ENCODE results near the gene OSBPL8.
"Not testable (repeated sequence)": the region's sequence is repeated elsewhere in the genome, so short reads cannot be mapped to it uniquely, and the experiment has no call there.

Gene OSBPL8

GRCh38 chr12:76420222-76420621 is 139.3 kb downstream of the OSBPL8 start:
- no peak for DNase-seq (ENCODE audit: low spot score)

DNA sequence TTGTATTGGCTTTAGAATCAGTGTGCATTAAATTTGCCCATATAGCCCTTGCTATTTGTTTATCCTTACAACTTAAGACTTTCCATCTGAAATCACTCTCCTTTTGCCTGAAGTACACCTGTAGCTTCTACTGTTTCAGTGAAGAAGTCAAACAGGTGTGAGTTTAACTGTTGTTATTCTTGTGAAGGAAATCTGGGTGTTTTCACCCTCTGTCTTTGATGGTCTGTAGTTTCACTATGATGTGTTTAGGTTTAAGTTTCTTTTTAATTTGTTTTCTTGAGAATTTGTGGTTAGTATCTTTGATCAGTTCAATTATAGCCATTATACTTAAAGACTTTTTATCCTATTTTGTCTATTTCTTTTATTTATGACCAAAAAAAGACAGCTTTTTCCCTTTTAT is 142.5 kb downstream of the OSBPL8 start:
- DNase-seq (ENCODE audit: low spot score): no peak

DNA sequence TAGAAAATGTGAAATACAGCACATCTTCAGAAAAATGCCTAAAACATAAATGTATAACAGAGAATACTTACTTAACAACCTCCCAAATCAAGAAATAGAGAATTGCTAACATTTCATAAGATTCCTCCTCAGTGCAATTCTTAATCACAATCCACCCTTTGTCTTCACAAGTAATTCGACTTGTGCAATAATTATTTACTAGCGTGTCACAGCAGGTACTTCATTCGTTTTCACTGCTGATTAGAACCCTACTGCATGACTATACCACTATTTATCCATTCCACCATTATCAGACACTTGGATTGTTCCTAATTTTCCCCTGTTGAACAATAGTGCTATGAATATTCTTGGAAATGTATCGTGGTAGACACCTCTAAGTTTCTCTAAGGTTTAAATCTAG is 146.4 kb downstream of the OSBPL8 start:
- no peak for DNase-seq (ENCODE audit: low spot score)

DNA sequence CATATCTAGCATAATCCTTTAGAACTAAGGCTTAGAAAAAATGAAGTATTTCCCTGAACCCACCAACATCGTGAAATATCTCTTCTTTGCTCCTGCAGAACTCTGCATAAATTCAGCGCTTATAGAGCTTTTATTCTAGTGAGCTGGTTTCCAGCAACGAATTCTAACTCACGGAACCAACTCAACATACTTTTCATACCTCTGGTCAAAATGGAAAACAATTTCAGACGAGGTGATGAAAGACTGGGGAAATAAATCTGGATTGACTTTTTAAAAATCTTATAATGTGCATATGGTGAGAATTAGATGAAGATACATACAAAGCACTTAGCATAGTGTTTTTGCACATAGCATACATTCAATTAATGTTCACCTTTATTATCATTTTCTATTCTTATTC is 148.8 kb downstream of the OSBPL8 start:
- DNase-seq (ENCODE audit: low spot score): no peak

DNA sequence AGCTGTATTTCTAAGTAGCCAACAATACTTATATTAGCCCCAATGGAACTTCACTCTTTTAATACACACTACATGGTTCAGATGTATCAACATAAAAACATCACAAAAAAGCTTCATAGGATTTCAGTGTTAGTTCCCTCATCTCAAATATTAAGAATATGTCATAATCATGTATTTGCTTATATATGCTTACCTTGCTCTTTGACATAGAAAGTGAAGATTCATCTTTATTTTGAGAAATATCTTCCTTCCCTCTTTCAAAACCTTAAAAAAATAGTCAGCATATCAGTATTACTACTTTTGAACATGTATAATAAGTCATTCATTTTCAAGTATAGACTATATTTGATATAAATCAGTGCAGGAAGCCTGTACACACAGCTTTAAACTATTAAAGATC is 149.2 kb downstream of the OSBPL8 start:
- no peak for DNase-seq (ENCODE audit: low spot score)

DNA sequence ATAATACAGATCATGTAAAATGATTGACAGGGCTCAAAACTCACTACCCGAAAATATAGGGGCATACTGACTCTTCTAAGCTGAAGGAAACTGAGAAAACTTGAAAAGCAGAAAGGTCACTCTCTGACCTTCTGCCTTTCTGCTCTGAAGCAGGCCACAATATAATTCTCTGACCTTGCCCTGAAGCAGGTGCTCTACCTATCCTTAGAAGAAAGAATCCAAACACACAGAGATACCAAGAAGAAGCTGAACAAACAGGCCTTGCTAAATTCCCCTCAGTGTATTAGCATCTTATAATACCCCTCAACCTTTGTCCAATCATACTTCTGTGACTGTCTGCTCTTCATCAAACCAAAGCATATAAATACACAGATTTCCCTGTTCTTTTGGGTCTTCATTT is 150.5 kb downstream of the OSBPL8 start:
- DNase-seq (ENCODE audit: low spot score): no peak

DNA sequence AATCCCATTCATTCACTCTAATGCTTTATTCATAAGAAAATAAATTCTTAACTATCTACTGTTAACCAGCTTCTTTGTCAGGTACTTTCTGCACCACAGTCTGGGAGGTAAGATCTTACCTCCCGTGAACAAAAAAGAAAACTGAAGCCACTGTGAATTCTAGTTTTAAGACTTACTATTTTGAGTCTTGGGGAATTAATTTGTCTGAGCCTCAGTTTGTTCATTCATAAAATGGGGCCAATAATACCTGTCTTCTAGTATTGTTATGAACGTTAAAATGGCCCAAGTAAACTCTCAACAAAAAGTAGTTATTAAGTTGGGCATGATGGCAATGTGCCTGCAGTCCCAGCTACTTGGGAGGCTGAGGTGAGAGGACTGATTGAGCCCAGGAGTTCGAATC is 151.9 kb downstream of the OSBPL8 start:
- DNase-seq (ENCODE audit: low spot score): no peak

GRCh38 chr12:76402259-76402658 is 157.3 kb downstream of the OSBPL8 start:
- no peak for DNase-seq (ENCODE audit: low spot score)

- no peak for DNase-seq (ENCODE audit: low spot score)
Observed at GRCh38 chr12:76400136-76400535, 159.4 kb downstream of the OSBPL8 start.

DNA sequence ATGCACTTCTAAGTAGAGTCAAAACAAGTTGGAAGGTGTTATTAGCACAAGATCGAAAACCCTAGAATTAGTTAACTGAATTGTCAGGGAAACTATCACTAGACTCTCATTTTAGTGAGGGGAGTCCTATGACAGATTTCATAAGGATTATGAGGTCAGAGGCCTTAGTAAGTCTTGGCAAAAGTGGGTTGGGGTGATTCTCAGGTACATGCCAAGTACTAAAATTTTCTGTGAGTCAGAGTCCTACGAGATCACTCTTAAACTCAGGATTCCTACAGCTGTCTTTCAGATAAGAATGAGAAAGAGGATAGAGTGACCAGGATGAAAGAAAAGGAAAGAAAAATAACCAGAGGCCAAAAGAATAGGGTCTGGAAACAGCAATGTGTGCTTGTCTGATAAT is 160.5 kb downstream of the OSBPL8 start:
- DNase-seq (ENCODE audit: low spot score): no peak

GRCh38 chr12:76398106-76398505 is 161.5 kb downstream of the OSBPL8 start:
- no peak for DNase-seq (ENCODE audit: low spot score)

GRCh38 chr12:76391461-76391860 is 168.1 kb downstream of the OSBPL8 start:
- no peak for DNase-seq (ENCODE audit: low spot score)

DNA sequence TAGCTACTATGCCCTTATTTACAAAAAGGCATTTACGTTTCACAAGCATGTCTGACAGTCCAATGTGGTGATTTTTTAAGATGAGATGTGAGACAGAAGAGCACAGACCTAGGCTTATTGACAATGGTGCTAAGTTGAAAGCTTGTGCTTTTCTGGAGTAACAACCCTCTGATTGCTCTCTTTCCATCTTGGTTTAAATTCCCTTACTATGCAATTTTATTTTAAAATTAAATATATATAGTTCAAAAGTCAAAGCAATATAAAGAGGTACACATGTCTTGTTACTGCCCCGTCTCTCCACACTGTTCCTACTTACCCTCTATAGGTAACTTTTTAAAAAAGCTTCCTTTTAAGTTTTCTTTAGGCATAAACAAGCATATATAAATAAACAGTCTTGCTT is 172.0 kb downstream of the OSBPL8 start:
- no peak for DNase-seq (ENCODE audit: low spot score)

DNA sequence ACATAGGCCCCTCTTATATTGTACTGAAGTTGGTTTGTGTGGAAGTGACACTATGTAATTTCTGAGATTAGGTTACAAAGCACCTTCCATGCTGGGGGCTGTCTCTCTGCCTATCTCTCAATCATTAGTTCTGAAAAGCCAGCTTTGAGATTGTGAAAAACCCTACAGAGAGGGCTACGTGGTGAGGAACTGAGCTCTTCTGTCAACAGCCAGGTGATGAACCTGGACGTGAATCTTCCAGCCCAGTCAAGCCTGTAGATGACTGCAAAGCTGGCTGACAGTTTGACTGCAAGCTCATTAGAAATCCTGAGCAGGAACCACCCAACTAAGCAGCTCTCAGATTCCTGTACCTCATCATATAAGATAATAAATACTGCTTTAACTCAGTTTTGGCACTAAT is 175.0 kb downstream of the OSBPL8 start:
- DNase-seq (ENCODE audit: low spot score): no peak

DNA sequence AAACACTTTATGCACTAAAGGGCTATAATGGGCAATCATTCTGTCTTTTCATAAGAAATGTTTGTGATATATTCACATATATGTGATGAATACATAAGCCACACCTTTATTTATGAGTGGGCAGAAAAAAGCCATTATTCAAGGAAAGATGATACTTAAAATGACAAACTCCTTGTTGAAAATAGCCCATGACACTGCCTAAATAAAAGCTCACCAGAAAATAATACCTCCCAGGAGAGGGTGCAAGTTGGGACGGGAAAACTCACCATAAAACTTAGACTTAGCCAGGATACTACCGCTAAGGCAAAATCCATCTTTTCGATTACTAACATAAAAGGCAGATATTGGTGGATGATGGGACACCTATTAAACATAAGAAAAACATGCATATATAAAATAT is 175.6 kb downstream of the OSBPL8 start:
- DNase-seq (ENCODE audit: low spot score): no peak

DNA sequence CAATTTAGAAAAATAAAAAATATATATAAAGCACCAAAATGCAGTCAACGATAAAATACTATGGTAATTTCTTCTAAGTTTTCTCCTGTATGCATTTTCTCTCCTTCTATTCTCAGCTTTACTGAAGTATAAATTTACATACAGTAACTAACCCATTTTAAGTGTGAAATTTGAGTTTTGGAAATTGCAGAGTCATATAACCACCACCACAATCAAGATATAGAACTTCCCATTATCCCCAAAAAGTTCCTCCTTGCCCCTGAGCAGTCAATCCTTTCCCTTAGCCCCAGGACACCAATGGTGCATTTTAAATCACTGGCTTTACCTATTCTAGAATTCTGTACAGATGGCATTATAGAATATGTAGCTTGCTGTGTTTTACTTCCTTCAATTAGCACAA is 180.3 kb downstream of the OSBPL8 start:
- no peak for DNase-seq (ENCODE audit: low spot score)

DNA sequence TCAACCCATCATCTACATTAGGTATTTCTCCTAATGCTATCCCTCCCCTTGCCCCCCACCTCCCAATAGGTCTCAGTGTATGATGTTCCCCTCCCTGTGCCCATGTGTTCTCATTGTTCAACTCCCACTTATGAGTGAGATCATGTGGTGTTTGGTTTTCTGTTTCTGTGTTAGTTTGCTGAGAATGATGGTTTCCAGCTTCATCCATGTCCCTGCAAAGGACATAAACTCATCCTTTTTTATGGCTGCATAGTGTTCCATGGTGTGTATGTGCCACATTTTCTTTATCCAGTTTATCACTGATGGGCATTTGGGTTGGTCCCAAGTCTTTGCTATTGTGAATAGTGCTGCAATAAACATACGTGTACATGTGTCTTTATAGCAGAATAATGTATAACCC is 182.7 kb downstream of the OSBPL8 start:
- DNase-seq (ENCODE audit: low spot score): not testable (repeated sequence)

DNA sequence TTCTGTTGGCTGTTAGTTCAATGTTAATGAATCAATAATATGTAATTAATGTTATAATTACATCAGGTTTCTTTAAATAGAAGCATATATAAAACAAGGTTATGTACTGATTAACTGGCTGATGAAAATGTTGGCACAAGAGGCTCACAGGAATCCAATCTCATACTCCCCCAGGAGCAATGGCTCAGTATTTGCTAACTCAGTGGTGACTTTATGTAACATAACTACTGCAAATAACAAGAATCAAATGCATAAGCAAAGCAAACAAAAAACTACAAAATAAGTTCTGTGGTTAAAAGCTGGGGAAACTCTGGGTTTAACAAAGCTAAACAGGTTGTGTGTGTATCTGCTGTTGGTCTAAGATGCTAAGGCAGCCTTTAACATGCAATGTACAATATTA is 183.6 kb downstream of the OSBPL8 start:
- no peak for DNase-seq (ENCODE audit: low spot score)

DNA sequence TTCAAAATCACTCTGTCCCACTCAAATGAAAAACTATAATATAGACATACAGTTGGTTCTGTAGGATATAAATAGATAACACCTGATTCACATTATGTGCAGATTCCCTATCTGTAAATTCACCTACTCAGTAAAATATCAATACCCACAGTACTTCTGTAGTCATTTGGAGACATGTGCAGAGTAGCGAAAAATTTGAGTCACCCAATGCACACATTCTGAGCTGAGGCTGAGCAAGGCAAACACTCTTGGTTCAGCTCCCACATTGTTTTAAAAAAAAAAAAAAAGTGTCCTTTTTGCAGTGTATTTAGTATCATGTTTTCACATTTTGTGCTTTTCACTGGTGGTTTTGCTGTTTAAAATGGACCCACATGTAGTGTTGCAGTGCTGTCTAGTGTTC is 184.1 kb downstream of the OSBPL8 start:
- no peak for DNase-seq (ENCODE audit: low spot score)

DNA sequence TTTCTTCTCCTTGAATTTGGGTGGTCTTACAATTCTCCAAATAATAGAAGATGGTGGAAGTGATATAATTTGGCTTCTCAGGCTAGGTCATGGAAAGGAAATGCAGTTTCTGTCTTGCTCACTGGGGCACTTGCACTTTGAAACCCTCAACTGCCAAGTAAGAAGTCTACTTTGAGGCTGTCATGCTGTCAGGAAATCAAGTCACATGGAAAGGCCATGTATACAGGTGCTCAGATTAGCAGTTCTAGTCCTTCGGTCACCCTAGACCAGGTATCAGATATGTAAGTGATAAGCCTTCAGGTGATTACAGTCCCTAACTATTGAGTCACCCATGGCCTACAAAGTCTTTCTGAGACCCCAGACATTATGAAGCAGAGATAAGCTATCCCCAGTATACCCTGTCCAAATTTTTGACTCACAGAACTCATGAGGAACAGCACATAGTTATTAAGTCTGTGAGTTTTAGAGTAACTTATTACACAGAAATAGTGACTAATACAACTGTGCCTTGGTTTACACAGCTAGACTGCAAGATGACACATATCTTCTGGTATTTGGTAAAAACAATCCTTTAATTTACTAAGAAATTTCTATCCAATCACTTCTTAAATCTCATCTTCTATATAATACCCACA is 185.1 kb downstream of the OSBPL8 start:
- no peak for DNase-seq (ENCODE audit: low spot score)

- DNase-seq (ENCODE audit: low spot score): no peak
Observed at GRCh38 chr12:76368230-76368629, 191.3 kb downstream of the OSBPL8 start.

DNA sequence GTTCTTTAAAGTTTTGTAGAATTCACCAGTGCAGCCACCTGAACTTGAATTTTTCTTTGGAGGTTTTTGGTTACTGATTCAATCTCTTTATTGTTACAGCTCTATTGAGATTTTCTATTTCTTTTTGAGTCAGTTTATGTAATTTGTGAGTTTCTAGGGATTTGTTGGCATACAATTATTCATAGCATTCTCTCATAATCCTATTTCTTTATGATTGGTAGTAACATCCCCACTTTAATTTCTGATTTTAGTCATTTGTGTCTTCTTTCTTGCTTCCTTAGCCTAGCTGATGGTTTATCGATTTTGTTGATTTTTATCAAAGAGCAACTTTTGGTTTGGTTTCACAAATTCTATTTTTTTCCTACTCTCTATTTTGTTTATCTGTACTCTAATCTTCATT is 193.4 kb downstream of the OSBPL8 start:
- DNase-seq (ENCODE audit: low spot score): no peak

- DNase-seq (ENCODE audit: low spot score): not testable (repeated sequence)
Observed at GRCh38 chr12:76364131-76364530, 195.4 kb downstream of the OSBPL8 start.

DNA sequence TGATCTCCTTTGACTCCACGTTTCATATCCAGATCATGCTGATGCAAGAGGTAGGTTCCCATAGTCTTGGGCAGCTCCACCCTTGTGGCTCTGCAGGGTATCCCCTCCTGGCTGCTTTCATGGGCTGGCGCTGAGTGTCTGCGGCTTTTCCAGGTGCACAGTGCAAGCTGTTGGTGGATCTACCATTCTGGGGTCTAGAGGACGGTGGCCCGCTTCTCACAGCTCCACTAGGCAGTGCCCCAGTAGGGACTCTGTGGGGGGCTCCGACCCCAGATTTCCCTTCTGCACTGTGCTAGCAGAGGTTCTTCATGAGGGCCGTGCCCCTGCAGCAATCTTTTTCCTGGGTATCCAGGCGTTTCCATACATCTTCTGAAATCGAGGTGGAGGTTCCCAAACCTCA is 199.3 kb downstream of the OSBPL8 start:
- no peak for DNase-seq (ENCODE audit: low spot score)

GRCh38 chr12:76356071-76356470 is 203.5 kb downstream of the OSBPL8 start:
- no peak for DNase-seq (ENCODE audit: low spot score)

All from cerebellar cortex (tissue), 1 donor.